Keratinocyte (primary cell): Measurements from ENCODE around the gene NBEAL2. TPM values are rescaled to one million over a fixed set of nuclear protein-coding genes. Genes with fewer than 3 reads are reported as not detected.
"Not testable (repeated sequence)": the region's sequence is repeated elsewhere in the genome, so short reads cannot be mapped to it uniquely, and the experiment has no call there.

Experiments
- DNase-seq: peaks from one replicate; pipeline ENCODE4 v3.0.0-alpha.2; 2011; ENCODE audit warnings: low read depth, missing footprints, low spot score
- FAIRE-seq: peaks from 2 replicates; lab custom pipeline; 2011; peaks lifted over from hg19 to GRCh38; lab: Jason Lieb, UNC
- H2AFZ ChIP-seq: 2 replicates; pipeline ENCODE4 v1.6.0; 2012; ENCODE audit warnings: low read length, control low read depth, inconsistent platforms; ENCODE audit not compliant: control insufficient read depth
- H3K27ac ChIP-seq: 2 replicates; pipeline ENCODE4 v1.5.1; 2011; ENCODE audit warnings: low read length; ENCODE audit not compliant: control insufficient read depth, insufficient read depth
- H3K27me3 ChIP-seq: 3 replicates; pipeline ENCODE4 v1.6.0; 2011; ENCODE audit warnings: low read length; ENCODE audit not compliant: control insufficient read depth, insufficient read depth; ENCODE audit errors: extremely low read depth
- H3K36me3 ChIP-seq, 2 experiments: 2 replicates in 1 of 2; 3 replicates in 1 of 2; pipeline ENCODE4 v1.5.1; 2011; ENCODE audit warnings: low read length in 2 of 2, mild to moderate bottlenecking in 1 of 2; ENCODE audit not compliant: control insufficient read depth in 2 of 2, insufficient read depth in 2 of 2; ENCODE audit errors: extremely low read depth in 1 of 2
- H3K4me1 ChIP-seq: 3 replicates; pipeline ENCODE4 v1.5.1; 2011; ENCODE audit warnings: low read length; ENCODE audit not compliant: control insufficient read depth, insufficient read depth; ENCODE audit errors: extremely low read depth
- H3K4me2 ChIP-seq: 3 replicates; pipeline ENCODE4 v1.6.0; 2011; ENCODE audit warnings: low read depth, low read length; ENCODE audit not compliant: control insufficient read depth, insufficient read depth; ENCODE audit errors: extremely low read depth
- H3K4me3 ChIP-seq, 3 experiments: fragments of 200-600 bp in 1 of 3; sonication (generic) in 1 of 3; 2 replicates in 2 of 3; 3 replicates in 1 of 3; pipeline ENCODE4 v1.5.1; 2011 to 2016; ENCODE audit warnings: low read length in 3 of 3, mild to moderate bottlenecking in 3 of 3, control low read depth in 2 of 3, inconsistent platforms in 1 of 3, low read depth in 1 of 3, mixed read lengths in 1 of 3, mixed run types in 1 of 3, moderate library complexity in 1 of 3; ENCODE audit not compliant: control insufficient read depth in 2 of 3, insufficient read depth in 2 of 3; ENCODE audit errors: extremely low read depth in 1 of 3
- H3K79me2 ChIP-seq: 2 replicates; pipeline ENCODE4 v1.6.0; 2012; ENCODE audit warnings: low read length; ENCODE audit not compliant: control insufficient read depth, insufficient read depth
- H3K9ac ChIP-seq: 3 replicates; pipeline ENCODE4 v1.6.0; 2011; ENCODE audit warnings: low read length; ENCODE audit not compliant: control insufficient read depth, insufficient read depth; ENCODE audit errors: extremely low read depth
- H3K9me1 ChIP-seq: 3 replicates; pipeline ENCODE4 v1.6.0; 2011; ENCODE audit warnings: low read length; ENCODE audit not compliant: control insufficient read depth, insufficient read depth; ENCODE audit errors: extremely low read depth
- H3K9me3 ChIP-seq: 2 replicates; pipeline ENCODE4 v1.5.1; 2012; ENCODE audit warnings: low read depth, low read length; ENCODE audit not compliant: control insufficient read depth
- H4K20me1 ChIP-seq: 3 replicates; pipeline ENCODE4 v1.6.0; 2011; ENCODE audit warnings: low read length; ENCODE audit not compliant: control insufficient read depth, insufficient read depth; ENCODE audit errors: extremely low read depth
- CTCF ChIP-seq, 3 experiments: IDR thresholded peaks in 1 of 3; conservative IDR thresholded peaks in 1 of 3; optimal IDR thresholded peaks in 1 of 3; 2 replicates in 2 of 3; 3 replicates in 1 of 3; pipeline versions ENCODE3 to v1.5.1; 2011; ENCODE audit warnings: low read length in 3 of 3, mild to moderate bottlenecking in 3 of 3, moderate library complexity in 2 of 3, control low read depth in 1 of 3, inconsistent platforms in 1 of 3; ENCODE audit not compliant: insufficient read depth in 2 of 3; ENCODE audit errors: extremely low read depth in 1 of 3
- EZH2 ChIP-seq: IDR thresholded peaks from one replicate; pipeline ENCODE4 v1.6.1; 2012; ENCODE audit warnings: inconsistent platforms, mild to moderate bottlenecking, low read length, moderate library complexity
- dilution Hi-C: fragments of 300-500 bp; cut with MboI; formaldehyde crosslinking; loops from one replicate; pipeline ENCODE4 v1.7.0; 2020; ENCODE audit warnings: low sequenced_read_pairs; ENCODE audit not compliant: extremely low pct_ligation_motif_present
- polyA plus RNA-seq, 5 experiments: library from polyadenylated mRNA; depleted of rRNA in 3 of 5; stranded (reverse) in 3 of 5; stranded (forward) in 1 of 5; unstranded in 1 of 5; fragments of >200 nt; gene quantifications; 1 replicate in 1 of 5; 2 replicates in 3 of 5; 3 replicates in 1 of 5; pipeline versions ENCODE4 v1.2.1 to v1.2.3, GENCODE V29; 2011 to 2012; ENCODE audit warnings: missing spikeins in 2 of 5, low read depth in 1 of 5, low replicate concordance in 1 of 5

The NBEAL2 gene
- polyA plus RNA-seq, 1 donor (not counting 4 experiments of a cell fraction or from before 2014, with no cell fraction given): 22.8 TPM

- peak overlapping the region; percentile 26 for H3K9ac ChIP-seq
- no peaks in the 10 kb centered on the region for H3K27me3 ChIP-seq
- H3K27ac ChIP-seq: peak overlapping the region; percentile 59
- dilution Hi-C loops: no loop called here
- peaks cover 5% of the 10 kb centered on the region for H3K9me1 ChIP-seq
- H2AFZ ChIP-seq: no peak overlapping the region
- no peaks in the 10 kb centered on the region for H3K9me3 ChIP-seq
- no peak for DNase-seq
- peaks cover 3 to 15% of the 10 kb centered on the region in 2 experiments for H3K36me3 ChIP-seq
- TF ChIP-seq CTCF (optimal IDR thresholded peaks at IDR 0.05 in 1 of 3, IDR thresholded peaks at IDR 0.05 in 1 of 3, conservative IDR thresholded peaks at IDR 0.05 in 1 of 3; ENCODE audit: extremely low read depth in 1 of 3, insufficient read depth in 2 of 3, low read length in 3 of 3) (no peak), EZH2 (no peak)
- FAIRE-seq: peak; percentile 53
- H3K4me1 ChIP-seq: peaks cover 50% of the 10 kb centered on the region
- H3K4me3 ChIP-seq: peak overlapping the region in 1 of 3 experiments; percentile 12
- H3K4me2 ChIP-seq: peak overlapping the region; percentile 55
- H3K79me2 ChIP-seq: peaks cover 82% of the 10 kb centered on the region
- H4K20me1 ChIP-seq: peaks cover 54% of the 10 kb centered on the region
Observed at GRCh38 chr3:46962990-46963389, 16.5 kb upstream of the NBEAL2 start.

GRCh38 chr3:46964038-46964590 lies 15.4 kb upstream of the NBEAL2 start:
- Histone ChIP-seq H3K79me2 (peaks cover 82% of the 10 kb centered on the region), H3K4me1 (peaks cover 53% of the 10 kb centered on the region), H3K36me3 (peaks cover 10 to 13% of the 10 kb centered on the region in 2 experiments), H4K20me1 (peaks cover 57% of the 10 kb centered on the region)
- H3K27ac ChIP-seq, H3K4me2 ChIP-seq, H3K9ac ChIP-seq, dilution Hi-C loops, FAIRE-seq, H3K4me3 ChIP-seq, DNase-seq, H3K9me3 ChIP-seq, H3K27me3 ChIP-seq, H3K9me1 ChIP-seq, H2AFZ ChIP-seq: not testable (repeated sequence)

- no peak overlapping the region for H3K4me2 ChIP-seq
- peaks cover 5% of the 10 kb centered on the region for H3K9me1 ChIP-seq
- no peaks in the 10 kb centered on the region for H3K27me3 ChIP-seq
- dilution Hi-C loops: no loop called here
- H3K36me3 ChIP-seq: peaks cover 10 to 15% of the 10 kb centered on the region in 2 experiments
- no peak for DNase-seq
- no peak overlapping the region for H3K27ac ChIP-seq
- no peak overlapping the region for H2AFZ ChIP-seq
- H3K9ac ChIP-seq: no peak overlapping the region
- no peak for TF ChIP-seq EZH2
- no peak for TF ChIP-seq CTCF (optimal IDR thresholded peaks at IDR 0.05 in 1 of 3, IDR thresholded peaks at IDR 0.05 in 1 of 3, conservative IDR thresholded peaks at IDR 0.05 in 1 of 3; ENCODE audit: extremely low read depth in 1 of 3, insufficient read depth in 2 of 3, low read length in 3 of 3)
- H3K79me2 ChIP-seq: peaks cover 82% of the 10 kb centered on the region
- FAIRE-seq: no peak
- H3K4me1 ChIP-seq: peaks cover 46% of the 10 kb centered on the region
- no peaks in the 10 kb centered on the region for H3K9me3 ChIP-seq
- H3K4me3 ChIP-seq: no peak overlapping the region
- peaks cover 51% of the 10 kb centered on the region for H4K20me1 ChIP-seq
Observed at GRCh38 chr3:46965151-46965550, 14.3 kb upstream of the NBEAL2 start.
